Hematopoietic multipotent progenitor cell (in vitro differentiated cells): ENCODE data around the gene ANKRD23. TPM values are rescaled to one million over a fixed set of nuclear protein-coding genes. Genes with fewer than 3 reads are reported as not detected.
"Not testable (repeated sequence)": the region's sequence is repeated elsewhere in the genome, so short reads cannot be mapped to it uniquely, and the experiment has no call there.

Source experiments
- DNase-seq, 3 donors: peaks; one replicate each; pipeline ENCODE4 v3.0.0-alpha.2; 2011 to 2015; ENCODE audit warnings: low read depth in 2 of 3, low spot score in 2 of 3
- small RNA-seq: library from RNA; depleted of rRNA; stranded (forward); fragments of <200 nt; gene quantifications from one replicate; pipeline ENCODE3, GENCODE V24; 2012
- total RNA-seq: library from RNA; depleted of rRNA; stranded (reverse); fragments of >200 nt; gene quantifications from one replicate; pipeline ENCODE4 v1.2.3, GENCODE V29; 2012

Gene ANKRD23
- total RNA-seq, 1 donor: 6.2 TPM

DNA sequence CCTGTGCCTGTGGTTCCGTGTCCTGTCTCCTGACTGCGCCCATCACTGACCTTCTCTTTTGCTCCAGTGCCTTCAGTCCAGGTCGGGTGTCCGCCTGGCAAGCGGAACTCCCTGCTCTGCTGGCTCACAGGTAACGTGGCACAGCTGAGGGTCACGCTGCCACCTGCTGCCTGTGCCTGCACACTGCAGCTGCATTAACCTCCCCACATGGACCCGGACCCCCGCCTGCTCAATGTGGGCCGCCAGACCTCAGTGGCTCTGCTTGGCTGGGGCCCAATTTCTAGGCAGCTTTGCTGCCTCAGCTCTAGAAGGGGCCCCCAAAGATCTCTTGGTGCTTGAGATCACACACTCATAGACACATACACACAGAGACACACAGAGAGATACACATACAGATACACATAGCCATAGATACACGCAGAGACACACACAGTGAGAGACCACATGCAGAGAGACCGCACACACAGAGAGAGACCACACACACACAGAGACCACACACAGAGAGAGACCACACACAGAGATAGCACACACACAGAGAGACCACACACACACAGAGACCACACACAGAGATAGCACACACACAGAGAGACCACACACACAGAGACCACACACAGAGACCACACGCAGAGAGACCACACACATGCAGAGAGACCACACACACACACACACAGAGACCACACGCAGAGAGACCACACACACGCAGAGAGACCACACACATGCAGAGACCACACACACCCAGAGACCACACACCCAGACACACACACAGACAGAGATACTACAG lies 42.6 kb downstream of the ANKRD23 start:
- DNase-seq: peak in 2 of 3 donors; percentile 73 to 77

DNA sequence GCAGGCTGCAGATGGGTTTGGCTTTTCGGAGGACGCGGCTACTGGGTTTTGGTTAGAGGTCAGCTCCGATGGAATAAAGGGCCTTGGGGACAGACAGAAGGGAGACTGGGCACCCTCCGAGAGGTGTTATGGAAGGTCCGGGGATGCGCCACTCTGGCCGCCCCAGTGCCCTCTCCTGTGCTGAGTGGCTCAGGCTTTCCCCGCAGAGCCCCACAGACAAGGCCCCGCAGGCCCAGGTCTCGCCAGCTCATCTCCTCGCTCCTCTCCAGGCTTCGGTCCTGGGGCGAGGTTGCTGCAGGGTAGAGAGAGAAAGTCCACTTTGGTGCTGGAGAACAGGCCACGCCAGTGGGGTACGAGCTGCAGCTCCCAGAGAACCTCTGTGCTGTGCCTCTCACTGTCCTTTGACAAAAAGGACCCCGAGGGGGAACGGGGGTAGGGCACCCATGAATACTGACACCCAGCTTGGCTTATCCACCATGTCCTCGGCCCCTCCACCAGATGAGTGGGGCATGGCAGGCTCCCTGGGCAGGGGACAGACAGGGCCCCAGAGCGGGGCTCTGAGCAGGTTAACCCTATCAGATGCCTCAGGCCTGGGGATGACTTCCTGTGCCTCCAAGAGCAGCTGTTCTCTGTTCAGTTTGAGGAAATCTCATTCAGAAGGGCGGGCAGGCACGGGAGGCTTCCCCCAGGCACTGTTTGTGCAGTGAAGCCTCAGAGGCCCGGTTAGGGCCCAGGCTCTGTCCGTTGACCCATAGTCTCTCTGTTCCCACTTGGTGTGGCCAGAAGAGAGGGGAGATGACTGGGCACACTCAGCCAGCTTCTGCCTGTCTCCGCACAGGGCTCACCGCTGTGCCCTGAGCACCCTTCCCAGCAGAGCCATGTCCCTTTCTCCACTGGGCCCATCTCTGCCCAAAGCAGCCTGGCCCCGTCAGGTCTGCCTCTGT lies 43.5 kb downstream of the ANKRD23 start:
- peak in 2 of 3 donors; percentile 41 to 53 for DNase-seq

GRCh38 chr2:96799623-96799935 lies 44.2 kb downstream of the ANKRD23 start:
- DNase-seq: no peak

DNA sequence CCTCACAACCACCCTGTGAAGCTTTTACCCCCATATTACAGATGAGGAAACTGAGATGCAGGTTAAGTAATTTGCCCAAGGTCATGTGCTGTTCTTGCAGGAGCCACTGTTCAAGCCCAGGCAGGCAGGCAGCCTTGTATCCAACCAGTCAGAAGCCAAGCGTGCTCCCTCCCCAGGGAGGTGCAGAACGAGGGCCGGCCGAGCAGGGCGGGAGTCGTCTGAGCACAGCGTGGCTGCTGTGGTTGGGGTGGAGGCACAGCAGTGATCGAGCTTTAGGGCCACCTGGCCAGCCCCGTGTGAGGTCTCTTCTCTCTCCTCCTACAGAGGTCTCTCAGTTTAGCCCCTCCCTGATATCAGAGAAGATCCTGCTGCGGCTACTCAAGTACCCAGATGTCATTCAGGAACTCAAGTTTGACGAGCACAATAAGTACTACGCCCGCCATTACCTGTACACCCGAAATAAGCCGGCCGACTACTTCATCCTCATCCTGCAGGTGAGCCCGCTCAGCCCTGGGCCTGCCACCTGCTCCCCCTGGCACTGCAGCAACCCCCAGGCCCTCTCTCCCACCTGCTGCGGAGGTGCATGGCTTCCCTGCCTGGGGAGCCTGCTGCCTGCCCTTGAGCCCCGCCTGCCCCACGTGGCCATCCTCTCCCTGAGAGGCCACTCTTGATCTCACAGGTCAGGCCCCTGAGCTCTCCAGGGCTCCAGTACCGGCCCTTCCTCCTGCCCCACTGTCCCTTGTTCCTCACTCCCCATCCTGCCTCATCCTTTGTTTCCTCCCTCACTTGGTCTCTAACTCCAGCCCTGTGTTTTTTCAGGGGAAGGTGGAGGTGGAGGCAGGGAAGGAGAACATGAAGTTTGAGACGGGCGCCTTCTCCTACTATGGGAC lies 44.8 kb downstream of the ANKRD23 start:
- DNase-seq: no peak

GRCh38 chr2:96797066-96797625 lies 46.7 kb downstream of the ANKRD23 start:
- no peak for DNase-seq

DNA sequence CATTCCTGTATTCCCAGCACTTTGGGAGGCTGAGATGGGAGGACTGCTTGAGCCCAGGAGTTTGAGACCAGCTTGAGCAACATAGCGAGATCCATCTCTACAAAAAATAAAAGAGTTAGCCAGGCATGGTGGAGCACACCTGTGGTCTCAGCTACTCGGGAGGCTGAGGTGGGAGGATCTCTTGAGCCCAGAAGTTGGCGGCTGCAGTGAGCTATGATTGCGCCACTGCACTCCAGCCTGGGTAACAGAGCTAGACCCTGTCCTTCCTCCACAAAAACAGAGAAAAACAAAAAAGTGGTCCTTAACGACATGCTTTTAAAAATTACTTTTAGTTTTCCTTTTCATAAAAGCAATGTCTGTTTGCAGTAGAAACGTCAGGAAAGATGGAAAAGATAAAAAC lies 47.3 kb downstream of the ANKRD23 start:
- DNase-seq: not testable (repeated sequence)

- DNase-seq: no peak
Observed at GRCh38 chr2:96795076-96795475, 48.7 kb downstream of the ANKRD23 start.

- no peak for DNase-seq
Observed at GRCh38 chr2:96792772-96793749, 50.8 kb downstream of the ANKRD23 start.

GRCh38 chr2:96789245-96789617 lies 54.6 kb downstream of the ANKRD23 start:
- DNase-seq: no peak

- DNase-seq: no peak
Observed at GRCh38 chr2:96788442-96789244, 55.2 kb downstream of the ANKRD23 start.

Small RNA genes within 50 kb of the gene (small RNA-seq; reads per million reads assigned to genes)
- not detected for gene MIR3127

Other genes with a start within 250 kb of the ANKRD23 start
- gene KANSL3, start 205.7 kb downstream of the ANKRD23 start, total RNA-seq: 72.7 TPM
- gene FER1L5, start 201.3 kb downstream of the ANKRD23 start, total RNA-seq: not detected
- 19.7 TPM for gene LMAN2L, start 104.0 kb downstream of the ANKRD23 start, total RNA-seq
- 16.4 TPM for gene CNNM4, start 83.1 kb downstream of the ANKRD23 start, total RNA-seq
- 34.5 TPM for gene CNNM3, start 27.8 kb downstream of the ANKRD23 start, total RNA-seq
- 11.8 TPM for gene ANKRD39, start 14.0 kb upstream of the ANKRD23 start, total RNA-seq
- 26.1 TPM for gene SEMA4C, start 26.1 kb upstream of the ANKRD23 start, total RNA-seq
- gene FAM178B, start 142.6 kb upstream of the ANKRD23 start, total RNA-seq: 15.1 TPM